ENCODE measurements around the gene HLA-E. TPM values are rescaled to one million over a fixed set of nuclear protein-coding genes. Genes with fewer than 3 reads are reported as not detected.

HLA-E gene
- total RNA-seq, 1 donor from 2014 or later = 94.9 TPM

- H3K27me3 ChIP-seq (ENCODE audit: insufficient read depth, low read length) = peaks cover 93% of the 10 kb centered on the region
- no peak overlapping the region for H3K9ac ChIP-seq (ENCODE audit: low read length)
- H2AFZ ChIP-seq (ENCODE audit: low read depth, low read length) = peak overlapping the region; percentile 23
- H3K36me3 ChIP-seq (ENCODE audit: insufficient read depth, low read length) = no peaks in the 10 kb centered on the region
- H3K27ac Mint-ChIP-seq (ENCODE audit: unreplicated experiment) = no peak overlapping the region
- DNase-seq (ENCODE audit: low read depth) (peak; percentile 42), FAIRE-seq (no peak)
- no peaks in the 10 kb centered on the region for H3K4me1 Mint-ChIP-seq (ENCODE audit: low read depth, unreplicated experiment)
- H3K4me3 ChIP-seq (ENCODE audit: insufficient read depth, low read depth, low read length) = no peak overlapping the region
- peak overlapping the region; percentile 52 for H3K4me2 ChIP-seq (ENCODE audit: low read length)
- peaks cover 9% of the 10 kb centered on the region for H3K9me3 ChIP-seq (ENCODE audit: insufficient read depth, low read depth, low read length)
- H3K9me3 Mint-ChIP-seq (ENCODE audit: unreplicated experiment) = peaks cover 16% of the 10 kb centered on the region
- H3K4me3 Mint-ChIP-seq (ENCODE audit: unreplicated experiment) = no peak overlapping the region
- H3K27ac ChIP-seq (ENCODE audit: low read depth, low read length) = no peak overlapping the region
- peaks cover 13% of the 10 kb centered on the region for H4K20me1 ChIP-seq (ENCODE audit: insufficient read depth, low read length)
- peaks cover 19% of the 10 kb centered on the region for H3K4me1 ChIP-seq (ENCODE audit: insufficient read depth, low read length)
- no peaks in the 10 kb centered on the region for H3K79me2 ChIP-seq (ENCODE audit: insufficient read depth, low read length)
- H3K27me3 Mint-ChIP-seq (ENCODE audit: low read depth, unreplicated experiment) = peaks cover 83% of the 10 kb centered on the region
- H3K36me3 Mint-ChIP-seq (ENCODE audit: low read depth, unreplicated experiment) = no peaks in the 10 kb centered on the region
- TF ChIP-seq CTCF (IDR thresholded peaks at IDR 0.05; ENCODE audit: insufficient read depth, low read depth, low read length) = no peak
- TF ChIP-seq EZH2 (IDR thresholded peaks at IDR 0.05; ENCODE audit: insufficient read depth, low read length) = peak; percentile 90
These were observed 25.4 kb upstream of the HLA-E start for GRCh38 chr6:30463651-30464618.

- peaks cover 19% of the 10 kb centered on the region for H3K4me1 ChIP-seq (ENCODE audit: insufficient read depth, low read length)
- H2AFZ ChIP-seq (ENCODE audit: low read depth, low read length) = peak overlapping the region; percentile 80
- H3K4me1 Mint-ChIP-seq (ENCODE audit: low read depth, unreplicated experiment) = no peaks in the 10 kb centered on the region
- peaks cover 13% of the 10 kb centered on the region for H3K9me3 ChIP-seq (ENCODE audit: insufficient read depth, low read depth, low read length)
- no peak for DNase-seq (ENCODE audit: low read depth)
- peak overlapping the region; percentile 66 for H3K4me3 ChIP-seq (ENCODE audit: insufficient read depth, low read depth, low read length)
- peaks cover 92% of the 10 kb centered on the region for H3K27me3 ChIP-seq (ENCODE audit: insufficient read depth, low read length)
- no peak overlapping the region for H3K27ac Mint-ChIP-seq (ENCODE audit: unreplicated experiment)
- no peaks in the 10 kb centered on the region for H3K36me3 ChIP-seq (ENCODE audit: insufficient read depth, low read length)
- FAIRE-seq = no peak
- H4K20me1 ChIP-seq (ENCODE audit: insufficient read depth, low read length) = peaks cover 13% of the 10 kb centered on the region
- H3K9me3 Mint-ChIP-seq (ENCODE audit: unreplicated experiment) = peaks cover 14% of the 10 kb centered on the region
- no peaks in the 10 kb centered on the region for H3K36me3 Mint-ChIP-seq (ENCODE audit: low read depth, unreplicated experiment)
- peak overlapping the region; percentile 98 for H3K4me2 ChIP-seq (ENCODE audit: low read length)
- peak overlapping the region; percentile 72 for H3K4me3 Mint-ChIP-seq (ENCODE audit: unreplicated experiment)
- H3K27me3 Mint-ChIP-seq (ENCODE audit: low read depth, unreplicated experiment) = peaks cover 81% of the 10 kb centered on the region
- TF ChIP-seq CTCF (IDR thresholded peaks at IDR 0.05; ENCODE audit: insufficient read depth, low read depth, low read length) = no peak
- TF ChIP-seq EZH2 (IDR thresholded peaks at IDR 0.05; ENCODE audit: insufficient read depth, low read length) = no peak
- H3K27ac ChIP-seq (ENCODE audit: low read depth, low read length) = no peak overlapping the region
- H3K79me2 ChIP-seq (ENCODE audit: insufficient read depth, low read length) = no peaks in the 10 kb centered on the region
- H3K9ac ChIP-seq (ENCODE audit: low read length) = no peak overlapping the region
These were observed 23.6 kb upstream of the HLA-E start for GRCh38 chr6:30465595-30466306.

Measured in astrocyte (in vitro differentiated cells and primary cell).